HG03460 (cell line): ENCODE results near the gene SALL3.

Experiments used
- ATAC-seq: cut with Tn5 transposase; IDR thresholded peaks from one replicate; pipeline ENCODE4 v1.9.1; 2021; ENCODE audit not compliant: unreplicated experiment

SALL3 gene

DNA sequence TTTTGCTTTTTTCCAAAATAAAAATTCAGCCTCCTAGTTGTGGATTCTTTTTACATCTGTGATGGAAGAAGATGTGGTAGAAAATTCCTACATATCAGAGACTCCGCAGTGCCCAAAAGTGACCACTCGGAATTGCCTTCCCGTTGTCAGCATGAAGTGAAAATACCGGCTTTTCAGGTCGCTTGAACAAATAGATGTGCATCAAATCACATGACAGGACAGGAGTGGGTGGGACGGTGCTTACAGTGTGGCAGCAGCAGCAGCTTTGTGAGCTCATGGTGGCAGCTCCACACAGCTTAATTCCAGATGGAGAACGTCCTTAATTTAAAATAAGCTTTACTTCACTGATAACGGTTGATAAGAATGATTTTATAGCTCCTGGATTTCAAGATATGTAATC, 20.3 kb downstream of the SALL3 start:
- ATAC-seq = no peak

DNA sequence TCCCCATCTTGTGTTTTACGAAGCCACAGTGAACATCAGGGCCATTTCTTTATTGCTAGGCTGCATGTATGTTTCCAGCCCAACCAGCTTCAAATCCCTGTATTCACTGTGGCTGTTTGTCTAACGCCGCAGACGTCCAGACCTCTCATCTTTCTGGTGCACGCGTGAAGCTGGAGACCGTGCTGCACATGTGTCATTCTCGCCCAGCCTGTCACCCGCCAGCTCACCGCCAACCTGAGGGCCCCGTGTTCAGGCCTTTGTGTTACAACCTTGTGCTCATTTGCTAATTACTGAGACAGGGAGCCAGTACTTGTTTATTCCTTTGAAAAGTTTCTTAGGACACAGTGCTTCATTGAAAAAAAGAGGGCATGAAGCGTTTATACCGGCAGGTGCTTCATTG, 21.4 kb downstream of the SALL3 start:
- ATAC-seq = no peak

DNA sequence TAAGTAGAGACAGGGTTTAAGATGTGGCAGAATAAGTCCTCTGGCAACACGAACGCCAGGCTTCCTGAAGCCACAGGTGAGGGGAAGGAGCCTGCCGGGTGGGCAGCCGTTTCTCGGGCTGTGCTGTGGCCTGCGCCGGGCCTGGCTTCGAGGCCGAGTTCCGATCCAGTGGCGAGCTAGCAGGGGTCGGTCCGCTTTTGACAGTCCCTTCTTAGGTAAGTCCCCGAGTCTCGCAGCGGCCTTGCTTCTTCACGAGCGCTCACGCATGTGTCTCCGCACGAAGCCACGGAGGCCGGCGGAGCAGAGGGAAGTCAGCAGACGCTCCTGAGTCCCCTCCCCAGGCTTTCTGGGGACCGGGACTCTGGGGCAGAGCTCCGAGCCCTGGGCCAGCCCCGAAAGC, 26.0 kb downstream of the SALL3 start:
- ATAC-seq = no peak

DNA sequence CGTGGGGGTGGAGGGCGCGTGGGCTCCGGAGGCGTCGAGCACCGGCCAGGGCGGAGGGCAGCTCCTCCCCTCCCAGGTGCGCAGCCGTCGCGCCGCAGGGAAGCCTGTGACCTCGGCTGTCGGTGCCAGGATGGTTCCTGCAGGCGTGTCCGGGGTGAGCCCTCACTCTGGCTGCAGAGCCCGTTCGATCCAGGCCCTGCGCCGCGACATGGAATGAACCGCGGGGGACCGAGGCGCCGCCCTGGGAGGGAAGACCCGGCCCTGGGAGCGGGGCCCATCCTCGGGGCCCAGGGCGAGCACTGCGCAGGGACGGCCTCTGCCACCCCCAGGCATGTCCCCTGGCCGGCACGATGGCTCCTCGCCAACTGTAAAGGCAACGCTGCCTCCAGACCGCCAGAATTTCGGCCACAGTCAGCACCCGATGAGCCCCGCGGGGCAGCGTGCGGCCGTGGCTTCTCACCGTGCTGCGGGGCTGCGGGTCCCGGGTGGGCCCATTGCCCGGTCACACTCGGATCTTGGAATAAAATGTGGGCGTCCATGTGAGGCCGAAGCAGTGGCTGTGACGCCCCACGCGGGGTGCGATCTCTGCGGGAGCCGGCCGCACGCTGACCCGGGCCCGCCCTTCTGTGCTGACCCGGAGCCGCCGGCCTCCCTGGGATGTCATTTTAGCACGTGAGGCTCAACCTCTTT, 26.6 kb downstream of the SALL3 start:
- no peak for ATAC-seq

DNA sequence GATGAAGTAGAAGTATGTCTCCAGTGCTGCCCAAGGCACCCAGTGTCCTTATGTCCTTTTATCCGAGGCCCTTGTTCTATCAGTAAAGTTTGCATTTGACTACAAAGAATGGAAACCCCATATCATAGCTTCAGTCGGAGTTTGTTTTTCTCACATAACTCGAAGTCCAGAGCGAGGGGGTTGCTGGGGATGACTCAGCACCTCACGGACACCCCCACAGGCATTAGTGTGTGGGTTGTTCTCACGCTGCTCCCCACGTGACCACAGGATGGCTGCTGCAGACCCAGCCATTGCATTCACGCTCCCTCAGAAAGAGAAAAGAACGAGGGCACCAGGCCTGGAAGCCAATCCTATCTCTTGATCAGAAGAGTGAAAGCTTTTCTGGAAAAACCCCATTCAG, 27.8 kb downstream of the SALL3 start:
- ATAC-seq = no peak

DNA sequence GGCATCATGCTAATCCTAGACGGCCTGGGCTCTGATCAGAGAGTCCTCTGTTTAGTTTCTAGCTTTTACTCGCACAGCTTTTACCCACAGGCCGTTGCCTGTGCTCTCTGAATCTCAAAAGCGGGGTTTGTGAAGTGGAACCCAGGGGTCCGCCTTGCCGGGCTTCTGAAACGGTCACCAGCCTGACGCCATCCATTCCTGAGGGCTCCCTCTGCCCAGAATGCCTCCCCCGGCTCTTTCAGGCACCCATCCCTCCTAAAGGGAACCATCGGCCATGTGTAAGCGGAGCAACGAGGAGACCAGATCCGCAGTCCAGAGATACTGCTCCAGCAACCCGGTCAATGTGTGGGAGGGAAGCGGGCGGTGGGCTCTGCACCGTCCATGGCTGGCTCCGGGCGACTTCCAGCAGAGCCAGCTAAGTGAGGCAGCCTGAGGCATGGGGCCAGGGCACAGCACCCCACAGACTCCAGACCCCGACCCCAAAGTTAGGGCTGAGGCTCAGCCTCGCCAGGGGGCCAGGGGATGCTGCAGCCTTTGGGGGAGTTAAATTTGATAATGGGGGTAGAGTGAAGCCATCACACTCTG, 28.8 kb downstream of the SALL3 start:
- ATAC-seq = no peak

DNA sequence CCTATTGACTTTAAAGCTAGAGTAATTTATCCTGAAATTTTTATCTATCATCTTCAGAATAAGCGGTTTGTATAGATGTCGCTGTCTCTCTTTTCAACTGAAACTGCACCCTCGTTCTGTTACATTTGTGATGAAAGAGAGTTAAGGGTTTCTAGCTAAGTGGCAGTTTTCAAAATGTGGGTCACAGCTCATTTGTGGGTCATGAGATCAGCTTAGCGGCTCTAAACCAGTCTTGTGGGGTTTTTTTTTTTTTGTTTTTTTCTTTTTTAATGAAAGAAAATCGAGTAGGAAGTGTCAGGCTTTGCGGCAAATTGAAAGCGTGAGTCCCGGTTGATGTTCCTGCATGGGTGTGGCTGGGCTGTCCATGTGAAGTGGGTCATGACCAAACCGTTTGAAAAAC, 31.2 kb downstream of the SALL3 start:
- no peak for ATAC-seq

DNA sequence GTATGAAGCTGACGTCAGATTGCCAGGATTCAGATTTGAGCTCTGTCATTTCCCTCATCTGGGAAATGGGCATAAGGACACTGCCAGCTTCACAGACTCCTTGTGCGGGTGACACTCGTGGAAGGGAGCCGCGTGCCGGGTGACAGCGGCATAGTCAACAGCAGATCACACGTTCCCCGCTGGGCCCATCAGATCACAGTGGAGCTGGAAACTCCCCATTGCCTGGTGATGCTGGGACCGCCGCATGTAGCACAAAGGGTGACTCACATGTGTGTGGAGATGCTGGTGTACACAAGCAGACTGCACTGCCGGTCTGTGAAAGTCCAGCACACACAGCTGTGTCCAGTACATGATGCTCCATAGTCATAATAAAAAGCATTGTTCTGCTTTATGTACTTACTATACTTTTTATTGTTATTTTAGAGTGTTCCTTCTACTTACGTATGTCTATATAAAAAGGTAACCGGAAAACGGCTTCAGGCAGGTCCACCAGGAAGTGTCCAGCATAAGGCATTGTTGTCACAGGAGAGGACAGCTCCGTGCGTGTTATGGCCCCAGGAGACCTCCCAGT, 31.8 kb downstream of the SALL3 start:
- ATAC-seq = no peak

DNA sequence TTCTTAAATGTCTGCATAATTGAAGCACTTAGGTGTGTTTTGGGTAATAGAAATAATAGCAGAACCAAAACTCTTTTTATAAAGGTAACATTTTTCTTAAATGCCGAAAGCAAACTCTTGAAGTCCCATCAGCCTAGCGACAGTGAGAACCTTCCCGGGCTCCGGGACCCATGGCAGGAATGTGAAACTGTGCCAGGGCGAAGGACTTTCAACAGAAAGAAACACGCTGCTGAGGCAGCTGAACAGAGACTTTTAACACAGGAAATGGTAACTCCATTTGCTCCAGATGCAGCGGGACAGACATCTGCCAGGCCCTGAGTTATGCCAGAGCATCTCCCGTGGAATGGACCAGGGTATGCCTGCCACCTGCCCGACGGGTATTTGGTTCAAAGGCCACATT, 34.3 kb downstream of the SALL3 start:
- no peak for ATAC-seq

DNA sequence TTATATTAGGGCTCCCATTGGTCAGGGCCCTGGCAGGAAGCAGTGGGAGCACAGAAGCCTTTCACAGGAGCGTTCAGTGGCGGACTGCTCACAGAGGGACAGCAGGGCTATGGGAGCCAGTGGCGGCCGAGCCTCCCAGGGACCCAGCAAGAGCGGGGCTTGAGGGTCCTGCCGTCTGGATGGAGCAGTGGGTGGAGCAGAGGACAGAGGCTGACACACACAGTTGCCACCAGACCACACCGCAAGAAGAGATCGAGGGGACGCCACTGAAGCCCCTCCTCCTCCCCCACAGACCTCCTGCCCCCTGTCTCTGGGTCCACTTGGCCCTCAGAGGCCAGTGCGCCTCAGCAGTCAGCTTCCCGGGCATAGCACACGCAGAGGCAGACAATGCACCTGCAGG, 39.3 kb downstream of the SALL3 start:
- no peak for ATAC-seq

DNA sequence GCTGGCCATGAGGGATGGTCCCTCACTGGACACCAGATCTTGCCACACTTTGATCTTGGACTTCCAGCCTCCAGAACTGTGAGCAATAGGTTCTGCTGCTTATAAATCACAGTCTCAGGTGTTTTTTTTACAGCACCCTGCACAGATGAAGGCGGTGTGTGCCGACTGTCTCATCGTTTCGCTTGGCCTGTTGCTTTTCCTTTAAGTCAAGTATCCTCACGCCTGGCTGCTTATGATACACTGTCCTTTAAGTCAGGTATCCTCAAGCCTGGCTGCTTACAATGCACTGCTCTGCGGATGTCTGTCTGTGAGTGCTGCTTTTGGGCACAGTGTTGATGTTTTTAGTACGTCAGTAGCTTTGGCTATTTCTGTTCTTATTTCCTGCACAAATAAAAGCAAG, 40.3 kb downstream of the SALL3 start:
- ATAC-seq = no peak

DNA sequence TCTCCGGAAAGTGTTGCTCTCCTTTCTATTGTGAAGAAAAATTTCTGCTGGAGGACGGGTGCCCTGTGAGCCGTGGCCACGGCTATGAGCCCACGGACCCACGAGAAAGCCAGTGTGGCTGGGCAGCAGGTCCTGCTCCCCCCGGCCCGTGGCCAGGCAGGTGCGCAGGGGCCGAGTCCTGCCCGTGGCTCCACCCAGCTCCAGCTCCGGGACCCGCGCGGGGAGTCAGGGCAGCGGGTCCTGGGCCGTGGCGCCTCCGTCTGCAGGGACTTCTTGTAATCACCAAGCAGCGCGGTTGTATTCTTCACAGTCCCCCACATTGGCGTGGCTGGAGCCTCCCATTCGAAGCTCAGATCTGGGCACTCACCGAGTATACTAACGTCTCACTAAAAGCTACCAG, 43.0 kb downstream of the SALL3 start:
- no peak for ATAC-seq

DNA sequence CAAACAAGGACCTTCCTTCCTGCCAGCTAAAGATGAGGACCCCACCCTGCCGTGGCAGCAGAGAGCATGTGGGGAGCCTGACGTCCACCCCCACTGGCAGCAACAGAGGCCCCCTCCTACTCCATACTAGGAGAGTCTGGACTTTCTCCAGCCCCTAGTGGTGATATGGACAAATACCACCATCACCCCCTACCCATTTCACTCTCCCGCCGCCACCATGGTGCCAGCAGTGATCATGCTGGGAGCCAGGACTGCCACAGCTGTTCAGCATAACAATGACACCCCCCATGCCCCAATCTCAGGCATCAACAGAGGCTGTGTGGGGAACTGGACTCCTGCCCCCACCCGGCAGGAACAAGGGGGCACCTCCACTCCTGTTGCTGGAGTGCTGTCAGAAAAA, 46.9 kb downstream of the SALL3 start:
- no peak for ATAC-seq

DNA sequence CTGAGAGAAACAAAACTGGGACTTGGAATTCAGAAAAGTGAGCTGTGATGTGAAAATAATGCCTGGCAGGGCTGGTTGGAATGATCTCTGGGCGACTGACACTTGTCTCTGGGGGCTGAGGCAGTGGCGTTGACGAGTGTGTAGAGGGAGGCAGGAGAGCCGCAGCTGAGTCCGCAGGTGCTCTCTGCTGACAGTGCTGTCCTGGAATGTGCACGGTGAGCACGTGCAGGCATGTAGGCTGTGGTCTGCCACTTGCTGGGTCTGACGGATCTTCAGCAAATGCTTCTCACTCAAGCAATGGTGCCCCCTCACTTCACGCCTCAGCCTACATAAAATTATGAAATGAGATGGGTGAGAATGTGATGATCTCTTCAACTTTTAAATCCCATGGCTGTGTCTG, 51.1 kb downstream of the SALL3 start:
- no peak for ATAC-seq

DNA sequence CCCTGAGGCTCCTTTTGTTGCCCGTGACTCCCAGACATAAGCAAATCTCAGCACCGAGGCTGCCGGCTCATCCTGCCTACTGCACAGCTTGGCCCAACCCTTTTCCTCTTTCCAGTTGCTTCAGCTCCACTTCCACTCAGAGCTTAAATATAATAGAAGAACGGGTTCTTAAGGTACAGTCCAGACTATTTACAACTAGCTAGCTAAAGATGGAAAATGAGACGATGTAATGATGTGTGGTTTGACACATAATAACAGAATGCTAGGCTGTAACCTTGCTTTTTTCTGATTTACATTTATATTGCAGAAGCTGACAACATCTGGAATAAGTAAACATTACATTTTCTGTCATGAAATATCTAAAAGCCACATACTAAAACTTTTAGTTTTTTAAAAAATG, 62.7 kb downstream of the SALL3 start:
- ATAC-seq = no peak

DNA sequence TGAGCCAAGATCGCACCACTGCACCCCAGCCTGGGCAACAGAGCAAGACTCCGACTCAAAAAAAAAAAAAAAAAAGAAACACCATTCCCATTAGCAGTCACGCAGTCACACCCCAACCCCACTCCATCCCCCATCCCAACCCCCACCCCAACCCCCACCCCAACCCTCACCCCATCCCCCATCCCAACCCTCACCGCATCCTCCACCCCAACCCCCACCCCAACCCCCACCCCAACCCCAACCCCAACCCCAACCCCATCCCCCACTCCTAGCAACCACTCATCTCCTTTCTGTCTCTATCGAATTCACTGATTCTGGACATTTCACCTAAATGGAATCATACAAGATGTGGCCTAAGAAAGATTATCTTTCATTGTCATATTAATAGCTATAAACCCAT, 63.7 kb downstream of the SALL3 start:
- no peak for ATAC-seq

DNA sequence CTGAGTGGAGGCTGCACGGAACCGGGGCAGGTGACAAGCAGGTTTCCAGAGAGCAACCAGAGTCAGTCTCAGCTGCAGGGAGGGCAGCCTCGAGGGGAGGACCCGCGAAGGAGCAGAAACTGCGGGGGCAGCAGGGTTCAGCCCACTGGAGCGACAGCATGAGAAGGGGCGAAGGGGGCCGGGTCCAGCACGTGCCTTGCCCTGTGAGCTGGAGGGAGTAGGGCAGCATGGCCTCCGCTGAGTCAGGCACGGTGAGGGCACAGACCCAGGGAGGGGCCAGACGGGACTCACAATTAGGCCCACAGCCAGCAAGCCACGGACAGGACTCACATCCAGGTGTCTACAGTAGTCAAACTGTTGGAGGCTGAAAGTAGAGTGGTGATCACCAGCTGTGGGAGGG, 66.9 kb downstream of the SALL3 start:
- ATAC-seq = no peak

DNA sequence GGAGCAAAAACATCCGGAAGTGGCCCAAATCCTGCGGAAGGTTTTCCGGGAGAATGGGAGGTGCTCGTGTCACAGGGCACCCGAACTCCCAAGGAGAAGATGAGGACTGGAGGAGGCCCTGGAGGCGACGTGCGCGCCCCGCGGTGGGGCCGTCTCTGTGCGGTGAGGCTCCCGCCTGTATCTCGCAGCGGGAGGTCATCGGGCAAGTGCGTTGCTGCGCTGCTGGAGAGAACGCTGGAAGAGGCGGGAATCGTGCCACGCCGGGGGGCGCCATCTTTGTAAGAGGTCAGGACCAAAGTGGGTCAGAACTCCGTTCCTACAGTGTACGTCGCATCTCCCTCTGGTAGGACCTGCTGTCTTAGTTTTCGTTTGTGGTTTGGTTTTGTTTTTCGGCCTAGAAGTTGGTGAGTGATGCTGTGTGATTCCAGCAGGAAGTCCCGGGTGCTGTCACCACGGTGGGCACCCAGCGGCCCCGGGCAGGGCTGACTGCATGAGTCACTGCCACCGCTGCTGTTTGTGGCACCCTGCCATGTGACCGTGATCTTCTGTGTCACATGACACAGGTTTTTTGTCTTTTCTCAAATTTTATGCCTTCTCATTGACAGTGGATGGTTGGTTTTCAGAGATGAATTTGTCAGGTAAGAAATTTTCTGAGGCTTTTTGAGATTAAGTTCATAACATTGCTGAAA, 68.1 kb downstream of the SALL3 start:
- no peak for ATAC-seq

DNA sequence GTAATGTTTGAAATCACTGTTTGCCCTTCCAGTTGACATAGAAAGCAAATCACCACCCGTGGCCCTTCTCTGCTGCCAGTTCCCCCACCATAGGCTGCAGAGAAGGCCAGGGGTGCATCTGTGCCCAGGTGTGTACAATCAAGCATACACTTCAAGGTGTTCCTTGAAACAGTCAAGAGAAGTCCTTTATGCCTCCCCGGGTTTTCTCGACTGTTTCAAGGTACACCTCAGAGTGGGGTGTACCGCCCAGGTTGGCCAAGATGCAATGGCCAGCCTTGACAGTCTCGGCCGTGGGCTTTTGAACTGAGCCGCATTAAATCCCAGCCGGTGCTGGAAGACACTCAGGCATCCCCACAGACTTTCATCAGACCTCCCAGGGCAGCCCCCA, 68.6 kb downstream of the SALL3 start:
- no peak for ATAC-seq

DNA sequence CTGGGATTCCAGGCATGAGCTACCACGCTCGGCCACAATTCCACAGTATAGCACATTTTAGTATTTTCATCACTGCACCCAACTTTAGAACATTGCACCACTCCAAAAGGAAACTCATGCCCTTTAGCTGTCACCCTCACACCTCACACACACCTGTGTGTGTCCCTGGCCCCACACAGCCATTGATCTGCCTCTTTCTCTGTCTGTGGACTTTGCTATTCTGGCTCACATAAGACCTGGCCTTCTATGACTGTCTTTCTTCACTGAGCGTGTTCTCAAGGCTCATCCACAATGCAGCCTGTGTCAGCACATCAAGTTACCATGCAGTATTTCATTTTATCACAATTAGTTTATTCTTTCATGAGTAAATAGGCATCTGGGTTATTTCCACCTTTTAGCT, 69.9 kb downstream of the SALL3 start:
- no peak for ATAC-seq
